ENCODE measurements around the gene CROCC. TPM values are rescaled to one million over a fixed set of nuclear protein-coding genes. Genes with fewer than 3 reads are reported as not detected.
A peak's percentile ranks its signal among the peaks of the same experiment; 100 is the strongest.

The CROCC gene
- total RNA-seq, 1 donor from 2014 or later = 10.6 TPM

GRCh38 chr1:16982902-16983301 is 61.2 kb downstream of the CROCC start:
- DNase-seq (ENCODE audit: low read depth) = no peak

- no peak for DNase-seq (ENCODE audit: low read depth)
Measured at GRCh38 chr1:16983649-16984048, 61.9 kb downstream of the CROCC start.

GRCh38 chr1:16984717-16985116 is 63.0 kb downstream of the CROCC start:
- peak; percentile 55 for DNase-seq (ENCODE audit: low read depth)

GRCh38 chr1:16986113-16986512 is 64.4 kb downstream of the CROCC start:
- DNase-seq (ENCODE audit: low read depth) = no peak

- no peak for DNase-seq (ENCODE audit: low read depth)
Measured at GRCh38 chr1:16986560-16986959, 64.8 kb downstream of the CROCC start.

- no peak for DNase-seq (ENCODE audit: low read depth)
Measured at GRCh38 chr1:16986962-16987361, 65.2 kb downstream of the CROCC start.

GRCh38 chr1:16988210-16988609 is 66.5 kb downstream of the CROCC start:
- DNase-seq (ENCODE audit: low read depth) = no peak

GRCh38 chr1:16989676-16990391 is 68.1 kb downstream of the CROCC start:
- no peak for DNase-seq (ENCODE audit: low read depth)

GRCh38 chr1:16991571-16991970 is 69.8 kb downstream of the CROCC start:
- no peak for DNase-seq (ENCODE audit: low read depth)

GRCh38 chr1:16992102-16992501 is 70.4 kb downstream of the CROCC start:
- no peak for DNase-seq (ENCODE audit: low read depth)

- no peak for DNase-seq (ENCODE audit: low read depth)
Measured at GRCh38 chr1:16992675-16993074, 70.9 kb downstream of the CROCC start.

GRCh38 chr1:16993521-16994038 is 71.8 kb downstream of the CROCC start:
- DNase-seq (ENCODE audit: low read depth) = no peak

- no peak for DNase-seq (ENCODE audit: low read depth)
Measured at GRCh38 chr1:16996845-16997244, 75.1 kb downstream of the CROCC start.

GRCh38 chr1:16998589-16998988 is 76.9 kb downstream of the CROCC start:
- no peak for DNase-seq (ENCODE audit: low read depth)

- no peak for DNase-seq (ENCODE audit: low read depth)
Measured at GRCh38 chr1:16999863-17000262, 78.1 kb downstream of the CROCC start.

GRCh38 chr1:17001760-17002523 is 80.2 kb downstream of the CROCC start:
- no peak for DNase-seq (ENCODE audit: low read depth)

- DNase-seq (ENCODE audit: low read depth) = no peak
Measured at GRCh38 chr1:17002524-17002902, 80.8 kb downstream of the CROCC start.

GRCh38 chr1:17004466-17005364 is 83.0 kb downstream of the CROCC start:
- no peak for DNase-seq (ENCODE audit: low read depth)

GRCh38 chr1:17005365-17005740 is 83.6 kb downstream of the CROCC start:
- no peak for DNase-seq (ENCODE audit: low read depth)

- DNase-seq (ENCODE audit: low read depth) = no peak
Measured at GRCh38 chr1:17007121-17007520, 85.4 kb downstream of the CROCC start.

GRCh38 chr1:17008208-17008855 is 86.6 kb downstream of the CROCC start:
- DNase-seq (ENCODE audit: low read depth) = no peak

Data from myocyte (in vitro differentiated cells).